Measurements from ENCODE around the gene IL2RA.
A peak's percentile ranks its signal among the peaks of the same experiment; 100 is the strongest.
"Not testable (repeated sequence)": the region's sequence is repeated elsewhere in the genome, so short reads cannot be mapped to it uniquely, and the experiment has no call there.

IL2RA gene

GRCh38 chr10:6108631-6109443 is 46.7 kb upstream of the IL2RA start:
- H3F3A ChIP-seq (ENCODE audit: low read depth): no peaks in the 10 kb centered on the region
- peak; percentile 80 for TF ChIP-seq CTCF (conservative IDR thresholded peaks at IDR 0.05; ENCODE audit: low read length)
- TF ChIP-seq EZH2phosphoT487 (IDR thresholded peaks at IDR 0.05; ENCODE audit: borderline replicate concordance): no peak
- no peak overlapping the region for H2AFZ ChIP-seq (ENCODE audit: low read length)
- H3K9me2 ChIP-seq (replicated peaks; ENCODE audit: low read depth, low read length): no peaks in the 10 kb centered on the region
- no peaks in the 10 kb centered on the region for H3K27me3 ChIP-seq (ENCODE audit: insufficient read depth, low read length, poor library complexity, severe bottlenecking)
- H3K36me3 ChIP-seq (ENCODE audit: insufficient read depth, low read length): peaks cover 91% of the 10 kb centered on the region
- no peak overlapping the region for H3K4me2 ChIP-seq (ENCODE audit: low read depth, low read length, poor library complexity, severe bottlenecking)
- H4K20me1 ChIP-seq (ENCODE audit: insufficient read depth, low read length, poor library complexity, severe bottlenecking): peaks cover 8% of the 10 kb centered on the region
- H3K9me3 ChIP-seq (ENCODE audit: insufficient read depth, low read depth, low read length): no peaks in the 10 kb centered on the region
- peaks cover 32% of the 10 kb centered on the region for H3K79me2 ChIP-seq (ENCODE audit: insufficient read depth, low read length)
- H3K9ac ChIP-seq (ENCODE audit: low read depth, low read length, poor library complexity, severe bottlenecking): no peak overlapping the region
- no peak overlapping the region for H3K4me3 ChIP-seq (ENCODE audit: low read length, poor library complexity, severe bottlenecking)
- no peaks in the 10 kb centered on the region for H3K4me1 ChIP-seq (ENCODE audit: insufficient read depth, low read length, poor library complexity, severe bottlenecking)

- Histone ChIP-seq H3K36me3 (ENCODE audit: insufficient read depth, low read length) (peaks cover 91% of the 10 kb centered on the region), H3K9me2 (replicated peaks; ENCODE audit: low read depth, low read length) (no peaks in the 10 kb centered on the region), H2AFZ (ENCODE audit: low read length) (no peak overlapping the region), H3K4me3 (ENCODE audit: low read length, poor library complexity, severe bottlenecking) (no peak overlapping the region), H4K20me1 (ENCODE audit: insufficient read depth, low read length, poor library complexity, severe bottlenecking) (peaks cover 16% of the 10 kb centered on the region), H3K27me3 (ENCODE audit: insufficient read depth, low read length, poor library complexity, severe bottlenecking) (no peaks in the 10 kb centered on the region), H3K9ac (ENCODE audit: low read depth, low read length, poor library complexity, severe bottlenecking) (no peak overlapping the region), H3K4me2 (ENCODE audit: low read depth, low read length, poor library complexity, severe bottlenecking) (no peak overlapping the region), H3K9me3 (ENCODE audit: insufficient read depth, low read depth, low read length) (no peaks in the 10 kb centered on the region), H3F3A (ENCODE audit: low read depth) (no peaks in the 10 kb centered on the region), H3K4me1 (ENCODE audit: insufficient read depth, low read length, poor library complexity, severe bottlenecking) (no peaks in the 10 kb centered on the region), H3K79me2 (ENCODE audit: insufficient read depth, low read length) (peaks cover 39% of the 10 kb centered on the region)
- TF ChIP-seq CTCF (conservative IDR thresholded peaks at IDR 0.05; ENCODE audit: low read length) (no peak), EZH2phosphoT487 (IDR thresholded peaks at IDR 0.05; ENCODE audit: borderline replicate concordance) (no peak)
Observed at GRCh38 chr10:6108072-6108471, 45.9 kb upstream of the IL2RA start.

- H3K27me3 ChIP-seq (ENCODE audit: insufficient read depth, low read length, poor library complexity, severe bottlenecking); H3K9me2 ChIP-seq (replicated peaks; ENCODE audit: low read depth, low read length); H3K9ac ChIP-seq (ENCODE audit: low read depth, low read length, poor library complexity, severe bottlenecking); H3K4me1 ChIP-seq (ENCODE audit: insufficient read depth, low read length, poor library complexity, severe bottlenecking); H3K9me3 ChIP-seq (ENCODE audit: insufficient read depth, low read depth, low read length); H3K4me3 ChIP-seq (ENCODE audit: low read length, poor library complexity, severe bottlenecking); H2AFZ ChIP-seq (ENCODE audit: low read length); H3K4me2 ChIP-seq (ENCODE audit: low read depth, low read length, poor library complexity, severe bottlenecking); H3F3A ChIP-seq (ENCODE audit: low read depth): not testable (repeated sequence)
- H4K20me1 ChIP-seq (ENCODE audit: insufficient read depth, low read length, poor library complexity, severe bottlenecking): peaks cover 18% of the 10 kb centered on the region
- H3K79me2 ChIP-seq (ENCODE audit: insufficient read depth, low read length): peaks cover 44% of the 10 kb centered on the region
- H3K36me3 ChIP-seq (ENCODE audit: insufficient read depth, low read length): peaks cover 91% of the 10 kb centered on the region
Observed at GRCh38 chr10:6107616-6108015, 45.4 kb upstream of the IL2RA start.

GRCh38 chr10:6103591-6103990 is 41.4 kb upstream of the IL2RA start:
- Histone ChIP-seq H3K9me3 (ENCODE audit: insufficient read depth, low read depth, low read length) (no peaks in the 10 kb centered on the region), H3K36me3 (ENCODE audit: insufficient read depth, low read length) (peaks cover 88% of the 10 kb centered on the region), H3K79me2 (ENCODE audit: insufficient read depth, low read length) (peaks cover 63% of the 10 kb centered on the region), H2AFZ (ENCODE audit: low read length) (no peak overlapping the region), H3F3A (ENCODE audit: low read depth) (no peaks in the 10 kb centered on the region), H3K4me2 (ENCODE audit: low read depth, low read length, poor library complexity, severe bottlenecking) (no peak overlapping the region), H3K9me2 (replicated peaks; ENCODE audit: low read depth, low read length) (no peaks in the 10 kb centered on the region), H4K20me1 (ENCODE audit: insufficient read depth, low read length, poor library complexity, severe bottlenecking) (peaks cover 29% of the 10 kb centered on the region), H3K27me3 (ENCODE audit: insufficient read depth, low read length, poor library complexity, severe bottlenecking) (no peaks in the 10 kb centered on the region), H3K4me1 (ENCODE audit: insufficient read depth, low read length, poor library complexity, severe bottlenecking) (no peaks in the 10 kb centered on the region), H3K9ac (ENCODE audit: low read depth, low read length, poor library complexity, severe bottlenecking) (no peak overlapping the region), H3K4me3 (ENCODE audit: low read length, poor library complexity, severe bottlenecking) (no peak overlapping the region)
- TF ChIP-seq EZH2phosphoT487 (IDR thresholded peaks at IDR 0.05; ENCODE audit: borderline replicate concordance): no peak
- no peak for TF ChIP-seq CTCF (conservative IDR thresholded peaks at IDR 0.05; ENCODE audit: low read length)
